Lung microvascular endothelial cell (primary cell): ENCODE data around the gene PFKFB1. TPM values are rescaled to one million over a fixed set of nuclear protein-coding genes. Genes with fewer than 3 reads are reported as not detected.

ENCODE experiments used
- DNase-seq, 2 donors: peaks; one replicate each; pipeline versions ENCODE4 v3.0.0 to v3.0.0-alpha.2; 2010; ENCODE audit warnings: low read depth in 2 of 2
- total RNA-seq: library from RNA; depleted of rRNA; stranded (reverse); fragments of >200 nt; gene quantifications from 2 replicates; pipeline ENCODE4 v1.2.1, GENCODE V29; 2014

PFKFB1 gene
- total RNA-seq = under 0.01 TPM in 1 of 2 replicates, not detected in the other

GRCh38 chrX:54994099-54994498 lies at the start of gene PFKFB1:
TSS of gene PFKFB1 (minus strand) at chrX:54994188. CDS start at chrX:54994007, 181 bp downstream.
- no peak for DNase-seq

DNA sequence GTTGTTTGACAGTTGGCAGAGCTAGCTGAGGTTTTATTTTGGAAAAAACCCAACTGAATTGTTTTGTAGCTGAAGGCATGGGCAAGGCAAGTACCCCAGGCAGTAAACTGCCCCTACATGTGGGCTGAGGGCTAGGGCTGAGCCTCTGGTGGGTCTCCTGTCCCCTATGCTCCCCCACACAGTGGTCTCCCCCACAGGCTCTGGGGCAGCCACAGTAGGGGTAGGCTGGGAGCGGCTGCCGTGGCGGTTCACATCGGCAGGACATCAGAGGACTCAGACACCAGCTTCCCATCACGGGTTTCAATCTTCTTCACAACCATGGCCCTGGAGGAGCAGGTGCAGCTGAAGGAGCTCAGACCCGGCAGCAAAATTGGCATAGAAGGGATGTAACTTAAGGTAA lies 47.5 kb upstream of the PFKFB1 start:
- no peak for DNase-seq

DNA sequence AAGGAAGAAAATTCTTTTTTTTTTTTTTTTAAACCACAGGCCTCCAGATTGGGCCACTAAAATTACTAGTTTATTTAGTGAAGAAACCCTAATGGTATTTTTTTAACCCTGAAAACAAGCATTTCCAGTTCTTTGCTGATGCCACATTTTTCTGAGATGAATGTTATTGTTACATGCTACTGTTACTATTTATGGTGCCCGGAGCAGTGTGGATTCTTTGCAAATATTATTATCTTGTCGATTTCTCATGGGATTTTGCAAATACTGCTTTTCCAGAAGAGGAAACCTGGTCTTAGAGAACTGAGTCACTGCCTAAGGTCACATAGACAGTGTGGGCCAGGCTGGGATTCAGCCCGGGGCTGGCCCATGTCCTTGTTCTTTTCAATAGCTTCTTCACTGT lies 45.5 kb upstream of the PFKFB1 start:
- no peak for DNase-seq

- DNase-seq = no peak
Measured at GRCh38 chrX:55033429-55033828, 39.4 kb upstream of the PFKFB1 start.

DNA sequence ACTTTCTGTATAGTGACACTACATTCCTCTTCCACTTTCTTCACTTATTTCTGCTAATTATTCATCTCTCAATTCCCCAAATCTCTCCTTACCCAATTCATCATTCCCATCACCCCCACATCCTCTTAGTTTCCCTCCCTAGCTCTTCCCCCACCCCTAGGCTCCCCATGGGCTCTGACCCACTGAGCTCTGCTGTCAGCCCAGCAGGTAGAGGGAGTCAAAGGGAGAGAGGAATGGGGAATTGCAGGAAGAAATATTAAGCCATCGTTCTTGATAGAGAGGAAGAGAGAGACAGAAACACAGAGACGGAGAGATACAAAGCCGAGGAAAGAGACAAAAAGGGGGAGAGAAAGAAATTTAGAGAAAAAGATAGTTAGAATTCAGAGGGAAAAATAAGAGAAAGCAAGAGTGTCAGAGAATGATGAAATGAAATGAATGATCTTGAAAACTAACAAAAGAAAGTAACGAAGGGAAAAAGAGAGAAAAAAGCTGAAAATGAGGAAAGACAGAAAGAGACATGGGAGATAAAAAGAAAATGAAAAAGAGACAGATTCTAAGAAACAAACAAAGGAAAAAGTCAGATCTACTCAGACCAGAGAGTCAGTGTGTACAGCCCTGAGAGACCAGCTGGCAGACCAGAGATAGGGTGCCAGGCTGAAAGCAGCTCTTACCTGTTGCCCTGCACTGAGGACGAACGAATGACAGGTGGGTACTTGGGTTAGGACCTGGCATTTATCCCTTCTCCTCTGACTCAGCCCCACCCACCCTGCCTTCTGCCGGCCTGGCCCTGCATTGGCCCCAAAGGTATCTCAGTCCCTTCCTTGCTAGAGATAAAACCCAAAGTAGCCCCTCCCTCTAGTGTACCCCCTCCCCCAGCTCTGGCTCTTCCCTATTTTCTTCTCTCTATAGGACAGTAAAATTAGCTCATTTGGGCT lies 36.5 kb upstream of the PFKFB1 start, which contains the start of gene ALAS2:
Gene ALAS2, minus strand, starts transcription at position 707 of the 935 bp plus-strand sequence. CDS start 4,977 bp downstream, outside the sequence.
- no peak for DNase-seq

DNA sequence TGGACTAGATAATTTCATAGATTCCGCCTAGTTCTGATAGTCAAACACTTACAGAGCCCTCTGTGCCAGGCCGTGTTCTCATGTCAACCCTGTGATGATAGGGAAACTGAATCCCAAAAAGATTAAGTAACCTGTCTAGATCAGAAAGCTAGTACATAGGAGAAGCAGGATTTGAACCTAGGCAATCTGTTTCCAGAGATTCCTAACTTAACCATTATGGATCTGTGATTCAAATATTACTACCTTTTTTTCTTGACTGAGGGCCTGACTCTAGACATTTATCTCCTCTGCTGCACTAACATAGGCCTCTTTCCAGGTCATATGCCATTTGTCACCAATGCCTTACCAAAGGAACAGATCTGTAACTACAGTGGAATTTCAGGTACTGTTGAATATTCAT lies 35.3 kb upstream of the PFKFB1 start:
- no peak for DNase-seq

DNA sequence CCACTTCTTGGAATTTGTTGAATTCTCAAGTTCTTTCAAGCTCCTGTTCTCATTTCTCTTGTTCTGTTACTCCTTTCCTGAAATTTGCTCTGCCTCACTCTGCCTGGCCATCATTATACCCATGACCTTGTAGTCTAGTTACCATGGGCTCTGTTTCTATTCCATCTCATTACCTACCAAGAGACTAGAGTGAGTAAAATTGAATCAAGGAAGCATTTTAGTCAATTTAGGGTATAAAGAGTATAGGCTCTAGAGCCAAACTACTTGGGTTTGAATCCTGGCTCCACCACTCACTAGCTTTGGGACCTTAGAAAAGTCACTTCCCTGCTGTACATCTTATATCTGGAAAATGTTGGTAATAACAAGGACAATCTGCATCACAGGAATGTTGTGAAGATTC lies 34.6 kb upstream of the PFKFB1 start:
- DNase-seq = no peak

DNA sequence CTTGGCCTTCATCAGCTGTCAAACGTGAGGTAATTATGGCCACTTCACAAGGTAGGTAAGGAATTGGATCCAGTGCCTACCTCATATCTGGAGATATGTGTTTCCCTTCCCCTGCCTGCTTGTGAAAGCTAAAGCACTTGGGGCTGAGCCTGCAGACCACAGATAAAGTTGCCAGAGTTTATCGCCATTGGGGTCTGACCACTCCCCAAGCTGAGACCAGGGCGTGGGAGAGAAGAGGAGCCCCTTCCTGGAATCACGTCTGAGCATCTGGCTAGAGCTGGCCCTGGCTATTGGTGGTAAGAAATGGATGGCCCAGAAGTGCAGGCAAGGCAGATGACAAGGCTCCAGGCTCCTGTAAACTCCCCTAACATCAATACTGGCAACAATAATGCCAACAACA lies 34.1 kb upstream of the PFKFB1 start:
- no peak for DNase-seq

DNA sequence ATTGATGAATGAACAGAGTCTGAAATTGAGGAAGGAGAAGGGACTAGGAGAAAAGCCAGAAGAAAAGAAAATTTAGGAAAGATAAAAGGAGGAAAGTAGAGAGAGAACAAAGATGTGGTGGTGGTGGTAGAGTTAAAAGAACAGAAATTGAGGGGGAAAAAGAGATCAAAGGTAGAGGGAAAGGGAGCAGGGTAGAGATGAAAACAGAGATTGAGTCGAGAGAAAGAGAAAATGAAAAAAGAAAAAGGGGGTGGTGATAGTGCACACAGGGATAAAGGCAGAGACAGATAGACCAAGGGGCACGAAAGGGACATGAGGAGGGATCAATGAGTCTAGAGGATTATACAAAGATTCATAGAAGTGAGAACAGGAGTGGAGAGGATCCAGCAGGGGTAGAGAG lies 32.9 kb upstream of the PFKFB1 start:
- no peak for DNase-seq

DNA sequence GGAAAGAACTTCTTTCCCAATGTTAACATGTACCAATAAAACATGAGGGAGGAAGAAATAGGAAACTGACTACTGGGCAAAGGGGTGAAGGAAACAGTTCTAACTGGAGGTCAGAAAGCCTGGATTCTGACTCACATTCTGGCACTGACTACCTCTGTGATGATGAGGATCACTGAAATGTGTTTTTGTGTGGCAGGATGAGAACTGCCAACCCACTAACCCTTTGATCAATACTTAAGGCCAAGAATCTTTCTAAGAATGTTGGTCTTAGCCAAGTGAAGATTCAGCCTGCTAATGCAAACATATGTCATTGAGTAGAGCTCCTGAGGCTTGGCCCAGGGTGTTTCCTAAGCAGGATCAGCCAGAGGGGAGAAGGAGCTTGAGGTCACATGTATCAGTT lies 32.2 kb upstream of the PFKFB1 start:
- no peak for DNase-seq

GRCh38 chrX:55014897-55015299 lies 20.9 kb upstream of the PFKFB1 start:
- DNase-seq = no peak

DNA sequence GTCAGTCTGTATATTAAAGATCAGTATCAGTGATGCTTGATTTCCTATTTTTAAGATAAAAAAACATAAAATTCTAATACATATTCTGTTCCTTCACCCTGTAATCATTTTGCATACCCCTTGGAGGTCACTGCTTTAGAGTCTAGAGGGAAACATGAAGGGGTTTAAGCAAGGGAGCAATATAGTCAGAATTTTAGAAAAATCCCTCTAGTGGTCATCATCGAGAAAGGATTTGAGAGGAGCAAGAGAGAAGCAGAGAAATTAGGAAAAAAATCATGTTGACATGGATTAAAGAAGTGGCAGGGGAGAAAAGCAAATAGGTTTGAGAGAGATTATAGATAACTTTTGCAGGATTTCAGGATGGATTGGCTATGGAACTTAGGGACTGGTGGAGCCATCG lies 17.3 kb upstream of the PFKFB1 start:
- DNase-seq = no peak

GRCh38 chrX:55008571-55009358 lies 14.8 kb upstream of the PFKFB1 start:
- DNase-seq = peak; percentile 7 to 55

DNA sequence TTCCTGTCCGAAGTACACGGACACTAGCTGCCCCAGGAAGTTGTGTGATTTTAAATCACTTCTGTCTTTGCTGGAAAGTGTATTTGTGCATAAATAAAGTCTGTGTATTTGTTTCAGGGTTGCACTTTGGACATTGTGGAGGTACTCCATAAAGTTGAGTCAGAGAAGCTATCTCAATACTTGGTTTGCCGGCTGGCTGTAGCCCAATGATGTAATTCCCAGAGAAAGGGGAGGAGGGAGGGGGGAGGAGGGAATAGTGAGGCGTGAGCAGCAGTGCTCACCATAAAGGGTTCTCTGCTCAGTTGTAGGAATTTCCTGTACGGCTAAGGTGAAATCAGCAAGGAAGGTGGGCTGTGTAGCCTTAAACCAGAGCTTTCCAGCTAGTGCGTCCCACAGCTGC lies 13.7 kb upstream of the PFKFB1 start:
- DNase-seq = peak; percentile 26 to 40

DNA sequence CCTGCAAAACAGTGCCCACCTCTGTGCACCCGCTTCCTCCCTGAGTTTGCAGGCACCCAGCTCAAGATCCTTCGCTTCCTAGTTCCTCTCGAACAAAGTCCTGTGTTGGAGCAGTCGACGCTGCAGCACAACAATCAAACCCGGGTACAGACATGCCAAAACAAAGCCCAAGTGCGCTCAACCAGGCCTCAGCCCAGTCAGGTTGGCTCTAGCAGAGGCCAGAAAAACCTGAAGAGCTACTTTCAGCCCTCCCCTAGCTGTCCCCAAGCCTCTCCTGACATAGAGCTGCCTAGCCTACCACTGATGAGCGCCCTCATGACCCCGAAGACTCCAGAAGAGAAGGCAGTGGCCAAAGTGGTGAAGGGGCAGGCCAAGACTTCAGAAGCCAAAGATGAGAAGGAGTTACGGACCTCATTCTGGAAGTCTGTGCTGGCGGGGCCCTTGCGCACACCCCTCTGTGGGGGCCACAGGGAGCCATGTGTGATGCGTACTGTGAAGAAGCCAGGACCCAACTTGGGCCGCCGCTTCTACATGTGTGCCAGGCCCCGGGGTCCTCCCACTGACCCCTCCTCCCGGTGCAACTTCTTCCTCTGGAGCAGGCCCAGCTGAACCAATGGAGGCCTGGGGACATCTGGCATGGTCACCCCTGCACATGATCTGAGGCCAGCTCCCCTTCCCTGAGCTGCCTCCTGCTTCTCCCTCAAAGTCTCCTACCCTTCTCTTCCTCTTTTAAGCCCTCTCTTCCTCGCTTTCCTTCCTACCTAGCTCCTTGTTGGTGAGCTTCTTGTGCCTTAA lies 13.0 kb upstream of the PFKFB1 start:
- no peak for DNase-seq

GRCh38 chrX:55005256-55005655 lies 11.3 kb upstream of the PFKFB1 start:
- DNase-seq = no peak

- no peak for DNase-seq
Measured at GRCh38 chrX:55004231-55004630, 10.2 kb upstream of the PFKFB1 start.

DNA sequence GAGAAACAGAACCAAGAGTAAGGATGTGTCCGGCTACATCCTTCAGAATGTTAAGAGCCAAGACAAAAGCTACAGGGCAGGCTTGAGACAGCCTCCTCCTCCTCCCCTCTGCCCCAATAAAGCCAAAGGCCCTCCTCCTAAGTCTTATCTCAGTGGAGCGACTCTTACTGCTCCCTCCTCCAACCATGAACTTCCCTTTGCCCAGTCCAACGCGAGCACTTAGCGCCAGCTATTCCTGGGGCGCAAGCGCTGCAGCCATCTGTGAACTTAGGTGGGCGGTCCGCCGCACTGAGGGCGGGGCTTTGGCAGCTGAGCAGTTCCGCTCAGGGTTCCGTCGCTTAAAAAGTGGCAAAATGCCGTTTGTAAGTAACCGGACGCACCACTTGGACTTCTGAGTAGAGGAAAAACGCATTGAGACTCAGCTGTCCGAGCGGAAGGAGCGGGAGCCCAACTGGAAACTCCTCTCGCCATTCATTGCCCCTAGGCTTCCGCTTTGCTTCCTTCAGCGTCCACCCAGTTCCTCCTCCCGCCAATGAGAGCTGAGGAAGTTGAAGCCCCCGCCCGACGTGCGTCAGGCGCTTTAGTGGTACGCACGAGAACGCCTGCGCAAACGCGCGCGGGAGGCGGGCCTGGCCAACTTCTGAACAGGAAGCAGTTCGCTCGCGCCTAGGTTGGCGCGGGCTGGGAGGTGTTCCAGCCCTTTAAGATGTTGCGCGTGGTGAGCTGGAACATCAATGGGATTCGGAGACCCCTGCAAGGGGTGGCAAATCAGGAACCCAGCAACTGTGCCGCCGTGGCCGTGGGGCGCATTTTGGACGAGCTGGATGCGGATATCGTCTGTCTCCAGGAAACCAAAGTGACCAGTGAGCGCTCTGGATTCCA lies 6.0 kb upstream of the PFKFB1 start, which contains the start of gene APEX2:
Gene APEX2, plus strand, starts transcription at position 647 of the 882 bp plus-strand sequence. Its CDS starts 60 bp downstream, at position 707.
- peak; percentile 90 to 94 for DNase-seq

DNA sequence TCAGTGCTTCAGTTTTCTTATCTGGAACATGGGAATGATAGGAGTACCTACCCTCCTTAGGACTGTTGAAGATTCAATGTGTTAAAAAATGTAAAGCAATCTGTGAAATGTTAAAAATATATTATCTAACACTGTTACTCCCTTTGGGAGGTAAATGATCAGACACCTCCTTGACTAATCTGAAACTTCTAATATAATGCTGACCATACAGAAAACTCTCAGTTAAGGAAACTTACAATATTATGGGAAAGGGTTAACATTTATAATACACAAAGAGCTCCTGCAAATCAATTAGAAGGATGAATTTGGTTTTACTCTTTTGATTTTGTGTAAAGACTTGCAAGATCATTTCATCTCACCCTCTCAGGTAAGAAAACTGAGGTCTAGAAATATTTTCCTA lies 1.6 kb upstream of the PFKFB1 start:
- DNase-seq = no peak

DNA sequence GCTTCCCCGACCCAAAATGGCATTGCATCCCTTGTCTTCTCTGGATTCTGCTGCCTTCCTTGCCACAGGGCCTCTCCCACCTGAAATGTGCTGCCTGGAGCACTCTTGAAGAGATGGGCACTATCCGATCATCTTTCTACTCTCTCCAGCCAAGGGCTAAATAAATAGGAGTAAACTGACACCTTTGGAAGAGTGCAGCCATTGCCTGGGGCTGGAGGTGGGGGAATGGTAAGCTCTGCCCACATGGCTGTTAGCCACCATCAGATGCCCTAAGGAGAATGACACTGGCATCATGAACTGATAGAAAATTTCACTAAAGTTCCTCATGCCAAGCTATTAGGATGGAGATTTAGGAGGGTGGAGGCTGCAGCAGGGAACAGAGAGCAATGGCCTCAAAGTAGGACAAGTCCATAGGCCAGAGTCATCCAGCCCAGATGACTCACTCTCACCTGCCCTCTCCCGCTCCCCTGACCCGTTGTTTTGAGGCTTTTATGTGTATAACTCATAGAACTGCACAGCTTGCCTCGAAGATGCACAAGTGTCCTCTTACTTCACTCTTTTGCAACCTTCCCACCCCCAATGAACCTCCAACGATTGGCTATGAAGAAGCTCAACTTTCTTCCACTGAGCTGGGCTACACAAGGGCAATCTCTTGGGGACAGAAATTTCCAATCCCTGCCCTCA lies 822 bp upstream of the PFKFB1 start:
- no peak for DNase-seq
